PC-3 (cell line): Measurements from ENCODE around the gene BICD2. TPM values are rescaled to one million over a fixed set of nuclear protein-coding genes. Genes with fewer than 3 reads are reported as not detected.

Experiments
- ATAC-seq: fragments of 200-7000 bp; cut with Tn5 transposase; 2 replicates; pipeline ENCODE4 v1.9.1; 2020; ENCODE audit warnings: mild to moderate bottlenecking, moderate library complexity
- BruUV-seq: library from RNA; stranded (reverse); fragments of 400-500 nt; replicated peaks from 2 replicates; lab custom pipeline; 2021; lab: Mats Ljungman, UMichigan
- CTCF ChIA-PET: fragments of 300-600 bp; sonication (Branson Sonifier 250); formaldehyde crosslinking; loops from one replicate; lab custom pipeline; 2022; ENCODE audit warnings: antibody characterized with exemption; lab: Charles Lee
- POLR2A ChIA-PET: fragments of 300-600 bp; sonication (Branson Sonifier 250); formaldehyde crosslinking; loops from one replicate; lab custom pipeline; 2022; ENCODE audit warnings: antibody characterized with exemption; ENCODE audit not compliant: unreplicated experiment; lab: Charles Lee
- DNase-seq: peaks from one replicate; pipeline ENCODE4 v3.0.0-alpha.2; 2015
- H2AFZ ChIP-seq: fragments of 300-600 bp; sonication (generic); 2 replicates; pipeline ENCODE4 v1.6.0; 2016; ENCODE audit warnings: antibody characterized with exemption, low read length
- H3F3A ChIP-seq: fragments of 300-600 bp; sonication (generic); one replicate; pipeline ENCODE4 v1.6.0; 2017; ENCODE audit warnings: antibody characterized with exemption, low read length, control low read depth, mild to moderate bottlenecking; ENCODE audit not compliant: unreplicated experiment
- H3K27ac ChIP-seq: fragments of 300-600 bp; sonication (generic); 2 replicates; pipeline ENCODE4 v1.5.1; 2016; ENCODE audit warnings: mild to moderate bottlenecking, low read length
- H3K27me3 ChIP-seq: fragments of 300-600 bp; sonication (generic); 2 replicates; pipeline ENCODE4 v1.6.1; 2016; ENCODE audit warnings: low read length, mixed read lengths
- H3K36me3 ChIP-seq: fragments of 300-600 bp; sonication (generic); 2 replicates; pipeline ENCODE4 v1.6.1; 2016; ENCODE audit warnings: low read depth, mixed run types, low read length, mixed read lengths
- H3K4me1 ChIP-seq: fragments of 300-600 bp; sonication (generic); 2 replicates; pipeline ENCODE4 v1.5.1; 2016; ENCODE audit warnings: low read length; ENCODE audit not compliant: insufficient read depth
- H3K4me2 ChIP-seq: fragments of 300-600 bp; sonication (generic); 2 replicates; pipeline ENCODE4 v1.6.0; 2016; ENCODE audit warnings: low read length
- H3K4me3 ChIP-seq: fragments of 300-600 bp; sonication (generic); 2 replicates; pipeline ENCODE4 v1.5.1; 2016; ENCODE audit warnings: mild to moderate bottlenecking, low read length, mixed read lengths
- H3K79me2 ChIP-seq: fragments of 300-600 bp; sonication (generic); 2 replicates; pipeline ENCODE4 v1.6.1; 2017; ENCODE audit warnings: low read length, mixed read lengths
- H3K9ac ChIP-seq: fragments of 300-600 bp; sonication (generic); 2 replicates; pipeline ENCODE4 v1.6.0; 2016; ENCODE audit warnings: mild to moderate bottlenecking, low read length
- H3K9me2 ChIP-seq: fragments of 300-600 bp; sonication (generic); replicated peaks from 2 replicates; pipeline ENCODE4 v1.6.1; 2016; ENCODE audit warnings: mixed run types, low read length, mixed read lengths
- H3K9me3 ChIP-seq: fragments of 300-600 bp; sonication (generic); 2 replicates; pipeline ENCODE4 v1.6.1; 2016; ENCODE audit warnings: low read length, mixed read lengths
- H4K20me1 ChIP-seq: fragments of 300-600 bp; sonication (generic); 2 replicates; pipeline ENCODE4 v1.6.1; 2016; ENCODE audit warnings: low read length, mixed read lengths
- CTCF ChIP-seq: fragments of 300-600 bp; sonication (generic); conservative IDR thresholded peaks from 2 replicates; pipeline ENCODE4 v1.5.1; 2017; ENCODE audit warnings: antibody characterized with exemption, low read depth, mild to moderate bottlenecking, low read length
- EZH2 ChIP-seq: fragments of 300-600 bp; sonication (generic); IDR thresholded peaks from one replicate; pipeline ENCODE4 v1.6.1; 2017; ENCODE audit warnings: antibody characterized with exemption, mild to moderate bottlenecking, low read length; ENCODE audit not compliant: unreplicated experiment
- EZH2phosphoT487 ChIP-seq: fragments of 300-600 bp; sonication (generic); IDR thresholded peaks from 2 replicates; pipeline ENCODE4 v1.6.1; 2018; ENCODE audit warnings: mild to moderate bottlenecking, antibody characterized with exemption, low read length, borderline replicate concordance
- intact Hi-C: fragments of 100-400 bp; cut with micrococcal nuclease; formaldehyde crosslinking; loops from 2 replicates; pipeline ENCODE4 v1.9.0; 2023
- total RNA-seq: library from RNA; depleted of rRNA; stranded (reverse); fragments of >200 nt; gene quantifications from 2 replicates; pipeline ENCODE4 v1.2.3, GENCODE V29; 2014

BICD2 gene
- total RNA-seq, 1 experiment from 2014 or later, result 26.3 TPM

DNA sequence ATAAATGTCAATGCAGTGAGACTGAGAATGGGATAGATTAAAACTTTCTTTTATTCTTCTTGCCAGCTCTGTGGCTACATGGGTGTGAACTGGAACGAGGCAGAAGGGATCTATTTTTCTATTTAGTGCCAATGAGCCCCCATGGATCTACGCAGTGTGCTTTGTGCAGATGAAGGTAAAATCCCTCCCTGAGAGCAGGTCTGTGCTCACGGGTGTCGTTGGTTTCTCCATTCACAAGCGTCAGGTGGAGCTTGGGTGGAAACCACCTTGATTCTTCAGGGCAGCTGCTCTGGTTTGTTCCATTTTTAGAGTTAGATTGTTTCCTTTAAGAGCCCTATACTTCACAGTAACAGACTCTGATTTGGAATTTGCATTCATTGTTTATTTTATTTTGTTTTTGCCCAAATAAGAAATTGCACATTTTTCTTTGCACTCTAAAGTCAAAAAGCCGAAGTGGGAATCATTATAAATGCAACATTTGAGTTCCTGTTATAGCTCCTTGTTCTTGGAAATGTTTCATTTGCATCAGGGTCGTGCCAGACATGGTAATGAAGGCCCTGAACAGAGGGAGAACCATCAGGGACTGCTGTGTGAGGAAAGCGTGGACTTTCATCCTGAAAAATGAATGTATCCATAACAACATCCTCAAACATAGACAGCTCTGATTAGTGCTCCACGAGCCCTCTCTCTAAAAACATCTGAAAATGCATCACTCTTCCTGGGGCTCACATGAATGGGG is 31.1 kb upstream of the BICD2 start:
- no peak overlapping the region for H3K4me3 ChIP-seq
- H3K9me2 ChIP-seq, result no peaks in the 10 kb centered on the region
- H4K20me1 ChIP-seq, result no peaks in the 10 kb centered on the region
- TF ChIP-seq EZH2phosphoT487 (no peak), CTCF (no peak), EZH2 (no peak)
- no peaks in the 10 kb centered on the region for H3K9me3 ChIP-seq
- CTCF ChIA-PET, result interaction anchor here (0.6 kb wide), 1 partner anchor 13 kb away, joined by 3 read pairs; no protein-coding TSS in a partner anchor
- POLR2A ChIA-PET, result no interaction called here
- intact Hi-C loops, result no loop called here
- no peaks in the 10 kb centered on the region for H3K4me1 ChIP-seq
- no peaks in the 10 kb centered on the region for H3F3A ChIP-seq
- no peak overlapping the region for H2AFZ ChIP-seq
- no peak for DNase-seq
- no peaks in the 10 kb centered on the region for H3K79me2 ChIP-seq
- no peak overlapping the region for H3K9ac ChIP-seq
- no peak for ATAC-seq
- no peak overlapping the region for H3K27ac ChIP-seq
- peaks cover 29% of the 10 kb centered on the region for H3K27me3 ChIP-seq
- BruUV-seq, result no TSS peak
- H3K36me3 ChIP-seq, result no peaks in the 10 kb centered on the region
- H3K4me2 ChIP-seq, result no peak overlapping the region

DNA sequence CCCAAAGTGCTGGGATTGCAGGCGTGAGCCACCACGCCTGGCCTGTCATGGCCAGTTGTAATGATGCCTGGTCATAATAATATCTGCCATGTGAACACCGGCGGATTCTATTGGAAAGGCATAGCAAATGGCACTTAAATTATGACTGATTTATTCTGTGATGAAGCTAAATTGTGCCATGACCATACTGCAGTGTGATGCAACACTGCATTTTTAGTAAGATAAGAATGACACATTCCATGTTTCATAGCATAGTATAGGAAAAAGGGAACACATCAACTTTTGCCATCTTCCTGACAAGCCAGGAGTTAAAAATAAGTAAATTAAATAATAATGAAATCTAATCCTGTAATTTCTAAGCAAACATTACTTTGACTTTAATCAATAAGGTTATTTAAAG is 30.4 kb upstream of the BICD2 start:
- H3K36me3 ChIP-seq, result no peaks in the 10 kb centered on the region
- H2AFZ ChIP-seq, result no peak overlapping the region
- H3K9ac ChIP-seq, result no peak overlapping the region
- intact Hi-C loops, result no loop called here
- H3K4me2 ChIP-seq, result no peak overlapping the region
- DNase-seq (no peak), ATAC-seq (no peak)
- H3K9me2 ChIP-seq, result no peaks in the 10 kb centered on the region
- ChIA-PET POLR2A (no interaction called here), CTCF (no interaction called here)
- H3K27ac ChIP-seq, result no peak overlapping the region
- no peaks in the 10 kb centered on the region for H3K4me1 ChIP-seq
- no peaks in the 10 kb centered on the region for H4K20me1 ChIP-seq
- H3K4me3 ChIP-seq, result no peak overlapping the region
- no TSS peak for BruUV-seq
- H3F3A ChIP-seq, result no peaks in the 10 kb centered on the region
- H3K79me2 ChIP-seq, result no peaks in the 10 kb centered on the region
- H3K27me3 ChIP-seq, result peaks cover 29% of the 10 kb centered on the region
- no peaks in the 10 kb centered on the region for H3K9me3 ChIP-seq
- no peak for TF ChIP-seq EZH2phosphoT487
- no peak for TF ChIP-seq CTCF
- TF ChIP-seq EZH2, result no peak

GRCh38 chr9:92794426-92794825 is 29.8 kb upstream of the BICD2 start:
- Histone ChIP-seq H3K27me3 (peaks cover 27% of the 10 kb centered on the region), H3K4me1 (no peaks in the 10 kb centered on the region), H2AFZ (no peak overlapping the region), H3K27ac (no peak overlapping the region), H3K9me2 (no peaks in the 10 kb centered on the region), H3K36me3 (no peaks in the 10 kb centered on the region), H3K9me3 (no peaks in the 10 kb centered on the region), H3K4me3 (no peak overlapping the region), H3K9ac (no peak overlapping the region), H4K20me1 (no peaks in the 10 kb centered on the region), H3K79me2 (no peaks in the 10 kb centered on the region), H3K4me2 (no peak overlapping the region), H3F3A (no peaks in the 10 kb centered on the region)
- TF ChIP-seq EZH2phosphoT487, result no peak
- POLR2A ChIA-PET, result no interaction called here
- no peak for DNase-seq
- intact Hi-C loops, result no loop called here
- no TSS peak for BruUV-seq
- no peak for ATAC-seq
- CTCF ChIA-PET, result no interaction called here
